IMR-90 (cell line): ENCODE measurements around the gene PSMB11.

ENCODE experiments used
- CTCF ChIP-seq: conservative IDR thresholded peaks from 2 replicates; pipeline ENCODE4 v1.5.1; 2012; ENCODE audit warnings: mild to moderate bottlenecking, low read depth, low read length, improper control_type of control experiment
- MXI1 ChIP-seq: IDR thresholded peaks from 2 replicates; pipeline ENCODE4 v1.6.1; 2012; ENCODE audit warnings: low read depth, mild to moderate bottlenecking, low read length, moderate library complexity, borderline replicate concordance
- POLR2A ChIP-seq: IDR thresholded peaks from 2 replicates; pipeline ENCODE4 v1.6.1; 2012; ENCODE audit warnings: mild to moderate bottlenecking, low read depth, low read length
- RCOR1 ChIP-seq: IDR thresholded peaks from 2 replicates; pipeline ENCODE4 v1.6.1; 2012; ENCODE audit warnings: mild to moderate bottlenecking, low read length, improper control_type of control experiment; ENCODE audit not compliant: insufficient replicate concordance
- USF2 ChIP-seq: fragments of 150-350 bp; IDR thresholded peaks from 2 replicates; pipeline ENCODE4 v1.6.1; 2017; ENCODE audit warnings: mild to moderate bottlenecking, antibody characterized with exemption, low read length, low read depth

DNA sequence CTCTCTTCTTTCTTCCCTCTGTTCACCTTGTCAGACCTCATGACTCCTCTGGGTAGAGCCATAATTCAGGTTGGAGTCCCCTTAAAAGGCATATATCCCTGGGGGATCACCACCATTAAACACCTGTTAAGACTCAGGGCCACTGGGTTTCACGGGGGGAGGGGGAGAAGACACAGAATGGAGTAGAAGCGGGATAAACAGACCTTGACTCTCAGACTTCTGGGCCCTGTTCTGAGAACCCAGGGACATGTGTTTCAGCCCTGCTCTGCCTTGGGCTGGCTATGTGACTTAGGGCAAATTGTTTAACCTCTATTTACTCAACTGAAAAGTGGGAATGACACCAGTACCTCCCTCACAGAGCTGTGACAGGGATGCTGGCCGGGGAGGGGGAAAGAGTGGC is 10.7 kb downstream of the PSMB11 start:
- no peak for TF ChIP-seq CTCF
- TF ChIP-seq POLR2A: no peak
- TF ChIP-seq MXI1: no peak
- TF ChIP-seq RCOR1: no peak
- no peak for TF ChIP-seq USF2
